Erythroblast (primary cell): ENCODE results near the gene FAM110A.

Experiments
- GATA1 ChIP-seq: IDR thresholded peaks from 2 replicates; pipeline ENCODE4 v1.6.1; 2011; ENCODE audit warnings: low read depth, mild to moderate bottlenecking, control low read depth, low read length, moderate library complexity
- POLR2A ChIP-seq: IDR thresholded peaks from 2 replicates; pipeline ENCODE4 v1.6.1; 2011; ENCODE audit warnings: mild to moderate bottlenecking, low read length

DNA sequence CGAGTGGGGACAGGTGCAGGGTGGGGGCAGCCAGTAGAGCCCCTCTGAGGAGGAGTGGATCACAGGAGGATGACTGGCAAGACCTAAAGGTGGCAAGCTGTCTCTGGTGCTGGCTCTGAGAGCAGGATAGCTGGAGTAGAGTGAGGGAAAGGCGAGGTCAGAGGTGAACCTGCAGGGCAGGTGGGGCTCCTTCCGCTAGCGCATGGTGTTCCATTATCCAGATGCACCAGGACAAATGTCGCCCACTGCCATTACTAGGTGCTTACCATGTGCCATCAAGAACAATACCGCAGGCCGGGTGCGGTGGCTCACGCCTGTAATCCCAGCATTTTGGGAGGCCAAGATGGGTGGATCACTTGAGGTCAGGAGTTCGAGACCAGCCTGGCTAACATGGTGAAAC is 18.3 kb upstream of the FAM110A start:
- TF ChIP-seq POLR2A (no peak), GATA1 (no peak)
